GM12872 (cell line): ENCODE measurements around the gene INSR.

Experiments used
- CTCF ChIP-seq: IDR thresholded peaks from 3 replicates; pipeline ENCODE4 v1.5.1; 2011; ENCODE audit warnings: low read depth, mild to moderate bottlenecking, low read length, moderate library complexity; ENCODE audit not compliant: insufficient read depth

Gene INSR

GRCh38 chr19:7226739-7227138 lies 67.5 kb downstream of the INSR start:
- TF ChIP-seq CTCF, result no peak

- no peak for TF ChIP-seq CTCF
These were observed 68.5 kb downstream of the INSR start for GRCh38 chr19:7225741-7226140.

GRCh38 chr19:7224995-7225394 lies 69.2 kb downstream of the INSR start:
- no peak for TF ChIP-seq CTCF

- no peak for TF ChIP-seq CTCF
These were observed 70.0 kb downstream of the INSR start for GRCh38 chr19:7224209-7224686.

GRCh38 chr19:7223429-7223828 lies 70.8 kb downstream of the INSR start:
- TF ChIP-seq CTCF, result no peak

GRCh38 chr19:7219056-7219455 lies 75.2 kb downstream of the INSR start:
- no peak for TF ChIP-seq CTCF

GRCh38 chr19:7217861-7218260 lies 76.4 kb downstream of the INSR start:
- no peak for TF ChIP-seq CTCF
